HG03520 (cell line): Measurements from ENCODE around the gene TTC12.

Experiments
- ATAC-seq: cut with Tn5 transposase; IDR thresholded peaks from one replicate; pipeline ENCODE4 v1.9.1; 2021; ENCODE audit warnings: mild to moderate bottlenecking, moderate library complexity; ENCODE audit not compliant: unreplicated experiment

The TTC12 gene, protein sequence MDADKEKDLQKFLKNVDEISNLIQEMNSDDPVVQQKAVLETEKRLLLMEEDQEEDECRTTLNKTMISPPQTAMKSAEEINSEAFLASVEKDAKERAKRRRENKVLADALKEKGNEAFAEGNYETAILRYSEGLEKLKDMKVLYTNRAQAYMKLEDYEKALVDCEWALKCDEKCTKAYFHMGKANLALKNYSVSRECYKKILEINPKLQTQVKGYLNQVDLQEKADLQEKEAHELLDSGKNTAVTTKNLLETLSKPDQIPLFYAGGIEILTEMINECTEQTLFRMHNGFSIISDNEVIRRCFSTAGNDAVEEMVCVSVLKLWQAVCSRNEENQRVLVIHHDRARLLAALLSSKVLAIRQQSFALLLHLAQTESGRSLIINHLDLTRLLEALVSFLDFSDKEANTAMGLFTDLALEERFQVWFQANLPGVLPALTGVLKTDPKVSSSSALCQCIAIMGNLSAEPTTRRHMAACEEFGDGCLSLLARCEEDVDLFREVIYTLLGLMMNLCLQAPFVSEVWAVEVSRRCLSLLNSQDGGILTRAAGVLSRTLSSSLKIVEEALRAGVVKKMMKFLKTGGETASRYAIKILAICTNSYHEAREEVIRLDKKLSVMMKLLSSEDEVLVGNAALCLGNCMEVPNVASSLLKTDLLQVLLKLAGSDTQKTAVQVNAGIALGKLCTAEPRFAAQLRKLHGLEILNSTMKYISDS

GRCh38 chr11:113314389-113315301 is at the start of gene TTC12:
Gene TTC12, plus strand, starts transcription at chr11:113314583. Its CDS starts 1,675 bp downstream, at chr11:113316258.
- peak; percentile 95 for ATAC-seq

- no peak for ATAC-seq
These were observed 49.0 kb upstream of the TTC12 start for GRCh38 chr11:113265362-113265761.

- ATAC-seq, result no peak
These were observed 46.9 kb upstream of the TTC12 start for GRCh38 chr11:113267493-113267892.

DNA sequence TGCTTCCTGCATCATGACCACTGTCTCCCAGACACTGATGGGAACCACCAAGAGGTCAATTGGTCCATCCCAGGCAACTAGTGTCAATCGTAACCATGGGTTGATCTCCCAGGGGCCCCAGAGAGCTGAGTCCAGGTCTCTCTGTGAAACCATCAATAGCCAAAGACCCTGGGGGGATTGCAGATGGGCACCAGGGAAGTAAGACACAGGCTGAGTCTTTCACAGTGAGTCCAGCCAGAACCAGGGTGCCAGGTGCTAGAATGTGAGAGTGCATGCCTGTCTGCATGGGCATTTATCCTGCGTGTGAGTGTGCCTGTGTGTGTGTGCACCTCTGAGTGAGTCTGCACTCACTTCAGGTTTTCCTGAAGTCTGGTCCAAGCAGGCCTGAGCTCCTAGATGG is 45.3 kb upstream of the TTC12 start:
- no peak for ATAC-seq

- ATAC-seq, result no peak
These were observed 44.7 kb upstream of the TTC12 start for GRCh38 chr11:113269636-113270035.

- no peak for ATAC-seq
These were observed 44.3 kb upstream of the TTC12 start for GRCh38 chr11:113270080-113270479.

- ATAC-seq, result no peak
These were observed 42.7 kb upstream of the TTC12 start for GRCh38 chr11:113271551-113272245.

- ATAC-seq, result no peak
These were observed 42.1 kb upstream of the TTC12 start for GRCh38 chr11:113272281-113272680.

GRCh38 chr11:113272927-113273615 is 41.3 kb upstream of the TTC12 start:
- no peak for ATAC-seq

DNA sequence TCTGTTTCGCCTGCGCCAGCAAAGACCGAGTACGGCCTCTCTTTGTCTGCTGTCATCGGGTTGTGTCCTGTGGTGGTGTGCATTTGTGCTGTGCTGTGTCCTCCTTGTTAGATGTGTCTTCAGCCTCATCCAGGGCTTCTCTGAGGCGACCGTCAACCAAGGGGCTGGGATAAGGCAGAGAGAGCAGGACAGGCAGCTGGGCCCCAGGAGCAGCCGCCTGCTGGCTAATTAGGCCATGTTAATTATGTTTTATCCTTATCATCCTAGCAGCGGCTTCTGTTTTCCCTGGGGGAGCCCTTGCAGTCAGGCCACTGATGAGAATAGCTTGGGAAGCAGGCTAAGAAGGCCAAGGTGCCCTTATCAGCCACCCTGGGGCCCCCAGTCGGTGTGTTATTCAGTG is 40.7 kb upstream of the TTC12 start:
- ATAC-seq, result no peak

GRCh38 chr11:113274713-113275582 is 39.4 kb upstream of the TTC12 start:
- no peak for ATAC-seq

DNA sequence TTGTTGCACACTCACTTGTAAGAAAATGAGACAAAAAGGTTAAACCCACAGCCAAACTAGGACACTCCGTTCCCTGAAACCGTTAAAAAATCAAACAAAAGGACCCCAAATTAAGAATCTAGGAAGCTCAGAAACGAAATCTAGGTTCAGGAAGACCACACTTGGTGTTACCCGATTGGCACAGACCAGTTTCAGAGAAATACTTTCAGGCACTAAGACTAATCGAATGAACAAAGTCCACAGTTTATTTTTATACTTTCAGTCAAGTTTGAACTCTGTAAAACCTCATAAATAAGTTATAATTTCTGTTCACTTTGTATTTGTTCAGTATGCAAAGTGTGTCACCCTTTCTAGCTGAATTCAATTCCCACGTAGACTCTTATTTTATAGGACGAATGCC is 38.8 kb upstream of the TTC12 start:
- ATAC-seq, result no peak

DNA sequence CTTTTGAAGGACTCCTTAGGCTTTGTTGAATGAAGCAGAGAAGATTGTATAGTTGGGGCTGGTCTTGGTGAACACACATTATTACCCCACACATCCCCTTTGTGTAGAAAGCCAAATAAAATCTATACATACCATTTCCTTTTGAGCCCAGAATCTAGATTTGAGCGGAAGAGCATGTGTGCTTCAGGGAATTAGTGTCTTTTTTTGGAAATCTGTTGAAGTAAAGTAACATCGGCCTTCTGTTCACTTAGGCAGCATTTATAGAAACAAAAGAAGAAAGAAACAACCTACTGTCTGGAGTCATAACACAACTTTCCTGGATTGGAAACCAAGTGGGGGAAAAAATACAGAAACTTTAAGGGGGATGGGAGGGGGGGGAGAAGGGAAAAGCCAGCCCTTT is 37.9 kb upstream of the TTC12 start:
- ATAC-seq, result no peak

DNA sequence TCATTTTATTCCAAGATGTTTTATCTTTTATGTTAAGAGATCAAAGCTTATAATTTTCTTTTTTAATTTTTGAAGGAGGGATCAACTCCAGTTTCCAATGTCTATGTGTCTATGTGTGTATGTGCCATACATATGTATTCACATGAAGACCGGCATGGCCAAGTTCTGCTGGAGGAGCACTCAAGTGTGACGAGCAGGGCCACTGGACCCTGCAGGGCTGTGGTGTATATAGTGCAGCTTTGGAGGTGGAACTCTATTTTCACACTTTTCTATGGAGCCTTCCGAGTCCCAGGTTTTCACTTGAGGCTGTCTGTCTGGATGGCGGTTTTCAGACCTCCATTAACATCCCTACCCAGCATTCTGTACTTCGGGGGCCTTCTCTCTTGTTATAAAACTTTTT is 36.5 kb upstream of the TTC12 start:
- no peak for ATAC-seq

DNA sequence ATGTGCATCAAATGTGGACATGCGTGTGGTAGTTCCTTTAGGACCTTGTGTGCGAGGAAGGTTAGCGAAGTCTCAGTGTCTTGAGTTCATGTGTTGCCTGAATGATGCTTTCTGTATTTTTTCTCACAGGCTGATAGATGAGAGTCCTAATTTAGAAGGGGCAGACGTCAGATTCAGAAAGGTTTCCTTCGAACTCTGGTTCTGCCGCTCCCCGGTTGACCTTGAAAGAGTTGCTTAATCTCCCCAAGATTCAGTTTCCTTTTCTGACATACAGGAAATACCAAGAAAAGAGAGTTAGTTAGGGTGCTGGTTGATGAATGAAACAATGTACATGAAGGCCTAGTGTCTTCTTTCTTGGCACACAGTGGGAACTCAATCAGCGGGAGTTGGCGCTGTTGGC is 35.9 kb upstream of the TTC12 start:
- no peak for ATAC-seq

DNA sequence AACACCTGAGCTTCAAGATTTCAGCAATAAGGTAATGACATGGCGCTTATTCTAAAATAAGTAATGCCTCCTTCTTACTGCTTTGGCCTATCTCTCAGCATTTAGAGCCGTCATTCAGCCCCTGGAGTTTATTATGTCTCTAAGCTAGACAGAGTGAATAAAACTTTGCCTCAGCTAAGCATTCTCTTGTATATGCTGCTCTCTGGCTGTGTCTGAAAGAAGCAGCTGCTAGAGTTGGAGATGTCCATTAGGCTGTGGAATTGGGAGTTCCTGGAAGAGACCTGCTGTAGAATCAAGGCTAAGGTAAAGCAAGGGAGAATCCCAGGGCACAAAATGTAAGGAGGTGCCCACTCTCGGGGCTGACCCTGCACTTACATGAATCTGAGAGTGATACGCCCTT is 35.5 kb upstream of the TTC12 start:
- ATAC-seq, result no peak

DNA sequence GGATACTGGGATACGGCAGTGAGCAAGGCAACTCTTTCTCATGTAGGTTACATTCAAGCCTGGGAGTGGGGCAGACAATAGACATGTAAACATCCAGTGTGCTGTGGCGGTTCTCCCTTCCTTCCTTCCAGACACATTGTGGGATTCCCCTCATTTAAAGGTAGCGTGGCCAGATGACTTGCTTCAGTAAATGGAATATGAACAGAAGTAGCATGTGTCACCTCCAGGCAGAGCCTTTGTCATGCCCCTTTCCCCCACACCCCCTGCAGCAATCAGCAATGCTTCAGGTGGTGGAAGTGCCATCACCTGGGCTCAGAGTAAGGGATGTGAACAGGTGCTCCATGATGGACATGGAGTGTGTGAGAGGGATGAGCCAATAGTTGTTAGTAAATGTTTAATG is 34.8 kb upstream of the TTC12 start:
- no peak for ATAC-seq

GRCh38 chr11:113281052-113281725 is 33.2 kb upstream of the TTC12 start:
- ATAC-seq, result no peak
